ENCODE measurements around the gene NHLRC4. TPM values are rescaled to one million over a fixed set of nuclear protein-coding genes. Genes with fewer than 3 reads are reported as not detected.

NHLRC4 gene
- total and polyA plus RNA-seq, 9 of the 15 experiments (the other 6 are each of a cell fraction or from before 2014, with no cell fraction given) = 0.24 to 3.7 (median 1.3) TPM; not detected in 2

DNA sequence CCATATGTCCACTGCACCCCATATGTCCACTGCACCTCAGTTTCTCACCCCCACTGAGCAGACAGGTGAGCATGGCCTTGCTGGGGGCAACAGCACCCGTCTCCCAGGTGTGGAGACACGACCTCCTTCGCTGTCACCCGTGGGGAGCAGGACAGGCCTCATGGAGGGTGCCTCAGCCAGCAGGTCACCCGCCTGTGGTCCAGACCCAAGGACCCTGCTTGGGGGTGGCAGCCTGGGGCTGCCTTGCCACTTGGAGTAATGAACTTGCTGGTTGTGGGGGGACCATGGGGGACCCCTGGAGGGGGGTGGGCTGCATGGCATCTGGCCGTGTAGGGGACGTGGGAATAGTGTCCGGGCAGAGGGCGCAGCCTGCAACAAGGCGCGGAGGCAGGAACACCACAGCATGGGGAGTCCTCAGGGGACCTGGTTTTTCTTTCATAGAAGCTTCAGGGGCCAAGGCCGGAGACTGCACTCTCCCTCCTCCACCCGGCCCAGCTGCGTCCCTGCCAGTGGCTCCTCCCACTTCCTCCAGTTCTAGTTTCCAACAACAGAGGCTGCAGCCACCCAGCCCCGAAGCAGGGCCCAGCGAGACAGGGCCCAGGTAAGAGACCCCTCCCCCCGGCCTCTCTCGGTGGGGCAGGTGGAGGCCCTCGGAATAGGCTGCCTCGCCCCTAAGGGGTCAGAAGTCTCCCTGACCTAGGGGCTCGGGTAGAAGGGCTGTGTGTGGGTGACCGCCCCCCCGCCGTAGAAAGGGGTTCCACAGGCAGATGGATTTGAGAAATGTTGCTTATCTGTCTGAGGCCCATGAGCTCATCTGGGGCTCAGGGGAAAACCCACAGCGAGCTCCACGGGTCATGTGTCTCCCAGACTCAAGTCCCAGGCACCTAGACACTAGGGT is at the start of gene NHLRC4 (continued):
- TF ChIP-seq, protein P1, sequence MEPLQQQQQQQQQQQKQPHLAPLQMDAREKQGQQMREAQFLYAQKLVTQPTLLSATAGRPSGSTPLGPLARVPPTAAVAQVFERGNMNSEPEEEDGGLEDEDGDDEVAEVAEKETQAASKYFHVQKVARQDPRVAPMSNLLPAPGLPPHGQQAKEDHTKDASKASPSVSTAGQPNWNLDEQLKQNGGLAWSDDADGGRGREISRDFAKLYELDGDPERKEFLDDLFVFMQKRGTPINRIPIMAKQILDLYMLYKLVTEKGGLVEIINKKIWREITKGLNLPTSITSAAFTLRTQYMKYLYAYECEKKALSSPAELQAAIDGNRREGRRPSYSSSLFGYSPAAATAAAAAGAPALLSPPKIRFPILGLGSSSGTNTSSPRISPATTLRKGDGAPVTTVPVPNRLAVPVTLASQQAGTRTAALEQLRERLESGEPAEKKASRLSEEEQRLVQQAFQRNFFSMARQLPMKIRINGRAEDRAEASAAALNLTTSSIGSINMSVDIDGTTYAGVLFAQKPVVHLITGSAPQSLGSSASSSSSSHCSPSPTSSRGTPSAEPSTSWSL (CRISPR knock-in tag; IDR thresholded peaks at IDR 0.05; ENCODE audit: borderline replicate concordance) = no peak
- TF ChIP-seq LEF1 (IDR thresholded peaks at IDR 0.05) (peak; percentile 93), ZNF23 (CRISPR knock-in tag; IDR thresholded peaks at IDR 0.05) (no peak), TAF9B (IDR thresholded peaks at IDR 0.05; ENCODE audit: partially characterized antibody) (no peak), RBM15 (IDR thresholded peaks at IDR 0.05; ENCODE audit: insufficient read depth, low read length) (no peak), RCOR1 (IDR thresholded peaks at IDR 0.05; ENCODE audit: borderline replicate concordance in 1 of 2, low read depth in 2 of 2, low read length in 2 of 2) (peak in 1 of 2 experiments; percentile 42; a peak in 2 of 4 replicates), EHMT2 (IDR thresholded peaks at IDR 0.05) (no peak), TRIM24 (IDR thresholded peaks at IDR 0.05) (no peak; a peak in 1 of 4 replicates), ETV5 (CRISPR knock-in tag; IDR thresholded peaks at IDR 0.05; ENCODE audit: low read depth) (no peak), ARHGAP35 (IDR thresholded peaks at IDR 0.05; ENCODE audit: partially characterized antibody) (no peak), PHF21A (IDR thresholded peaks at IDR 0.05; ENCODE audit: borderline replicate concordance, low read depth) (no peak), RBM14 (IDR thresholded peaks at IDR 0.05; ENCODE audit: borderline replicate concordance, insufficient read depth, low read depth, low read length) (no peak), DPF2 (IDR thresholded peaks at IDR 0.05) (peak; percentile 89), ATF7 (IDR thresholded peaks at IDR 0.05) (peak; percentile 97), COPS2 (conservative IDR thresholded peaks at IDR 0.05) (no peak)
- TF ChIP-seq, protein P2, sequence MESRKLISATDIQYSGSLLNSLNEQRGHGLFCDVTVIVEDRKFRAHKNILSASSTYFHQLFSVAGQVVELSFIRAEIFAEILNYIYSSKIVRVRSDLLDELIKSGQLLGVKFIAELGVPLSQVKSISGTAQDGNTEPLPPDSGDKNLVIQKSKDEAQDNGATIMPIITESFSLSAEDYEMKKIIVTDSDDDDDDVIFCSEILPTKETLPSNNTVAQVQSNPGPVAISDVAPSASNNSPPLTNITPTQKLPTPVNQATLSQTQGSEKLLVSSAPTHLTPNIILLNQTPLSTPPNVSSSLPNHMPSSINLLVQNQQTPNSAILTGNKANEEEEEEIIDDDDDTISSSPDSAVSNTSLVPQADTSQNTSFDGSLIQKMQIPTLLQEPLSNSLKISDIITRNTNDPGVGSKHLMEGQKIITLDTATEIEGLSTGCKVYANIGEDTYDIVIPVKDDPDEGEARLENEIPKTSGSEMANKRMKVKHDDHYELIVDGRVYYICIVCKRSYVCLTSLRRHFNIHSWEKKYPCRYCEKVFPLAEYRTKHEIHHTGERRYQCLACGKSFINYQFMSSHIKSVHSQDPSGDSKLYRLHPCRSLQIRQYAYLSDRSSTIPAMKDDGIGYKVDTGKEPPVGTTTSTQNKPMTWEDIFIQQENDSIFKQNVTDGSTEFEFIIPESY (CRISPR knock-in tag; IDR thresholded peaks at IDR 0.05) = no peak; the same call in 1 of the 2 replicates
- TF ChIP-seq, protein P3, sequence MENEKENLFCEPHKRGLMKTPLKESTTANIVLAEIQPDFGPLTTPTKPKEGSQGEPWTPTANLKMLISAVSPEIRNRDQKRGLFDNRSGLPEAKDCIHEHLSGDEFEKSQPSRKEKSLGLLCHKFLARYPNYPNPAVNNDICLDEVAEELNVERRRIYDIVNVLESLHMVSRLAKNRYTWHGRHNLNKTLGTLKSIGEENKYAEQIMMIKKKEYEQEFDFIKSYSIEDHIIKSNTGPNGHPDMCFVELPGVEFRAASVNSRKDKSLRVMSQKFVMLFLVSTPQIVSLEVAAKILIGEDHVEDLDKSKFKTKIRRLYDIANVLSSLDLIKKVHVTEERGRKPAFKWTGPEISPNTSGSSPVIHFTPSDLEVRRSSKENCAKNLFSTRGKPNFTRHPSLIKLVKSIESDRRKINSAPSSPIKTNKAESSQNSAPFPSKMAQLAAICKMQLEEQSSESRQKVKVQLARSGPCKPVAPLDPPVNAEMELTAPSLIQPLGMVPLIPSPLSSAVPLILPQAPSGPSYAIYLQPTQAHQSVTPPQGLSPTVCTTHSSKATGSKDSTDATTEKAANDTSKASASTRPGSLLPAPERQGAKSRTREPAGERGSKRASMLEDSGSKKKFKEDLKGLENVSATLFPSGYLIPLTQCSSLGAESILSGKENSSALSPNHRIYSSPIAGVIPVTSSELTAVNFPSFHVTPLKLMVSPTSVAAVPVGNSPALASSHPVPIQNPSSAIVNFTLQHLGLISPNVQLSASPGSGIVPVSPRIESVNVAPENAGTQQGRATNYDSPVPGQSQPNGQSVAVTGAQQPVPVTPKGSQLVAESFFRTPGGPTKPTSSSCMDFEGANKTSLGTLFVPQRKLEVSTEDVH (IDR thresholded peaks at IDR 0.05; ENCODE audit: low read depth, partially characterized antibody) = no peak
- TF ChIP-seq, protein P4, sequence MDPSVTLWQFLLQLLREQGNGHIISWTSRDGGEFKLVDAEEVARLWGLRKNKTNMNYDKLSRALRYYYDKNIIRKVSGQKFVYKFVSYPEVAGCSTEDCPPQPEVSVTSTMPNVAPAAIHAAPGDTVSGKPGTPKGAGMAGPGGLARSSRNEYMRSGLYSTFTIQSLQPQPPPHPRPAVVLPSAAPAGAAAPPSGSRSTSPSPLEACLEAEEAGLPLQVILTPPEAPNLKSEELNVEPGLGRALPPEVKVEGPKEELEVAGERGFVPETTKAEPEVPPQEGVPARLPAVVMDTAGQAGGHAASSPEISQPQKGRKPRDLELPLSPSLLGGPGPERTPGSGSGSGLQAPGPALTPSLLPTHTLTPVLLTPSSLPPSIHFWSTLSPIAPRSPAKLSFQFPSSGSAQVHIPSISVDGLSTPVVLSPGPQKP (CRISPR knock-in tag; IDR thresholded peaks at IDR 0.05) = no peak
- TF ChIP-seq, protein P5, sequence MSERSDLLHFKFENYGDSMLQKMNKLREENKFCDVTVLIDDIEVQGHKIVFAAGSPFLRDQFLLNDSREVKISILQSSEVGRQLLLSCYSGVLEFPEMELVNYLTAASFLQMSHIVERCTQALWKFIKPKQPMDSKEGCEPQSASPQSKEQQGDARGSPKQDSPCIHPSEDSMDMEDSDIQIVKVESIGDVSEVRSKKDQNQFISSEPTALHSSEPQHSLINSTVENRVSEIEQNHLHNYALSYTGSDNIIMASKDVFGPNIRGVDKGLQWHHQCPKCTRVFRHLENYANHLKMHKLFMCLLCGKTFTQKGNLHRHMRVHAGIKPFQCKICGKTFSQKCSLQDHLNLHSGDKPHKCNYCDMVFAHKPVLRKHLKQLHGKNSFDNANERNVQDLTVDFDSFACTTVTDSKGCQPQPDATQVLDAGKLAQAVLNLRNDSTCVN (CRISPR knock-in tag; IDR thresholded peaks at IDR 0.05) = no peak
